ENCODE results near the gene SLC5A2.
A peak's percentile ranks its signal among the peaks of the same experiment; 100 is the strongest.

Gene SLC5A2

GRCh38 chr16:31460582-31461002 lies 22.3 kb upstream of the SLC5A2 start:
- DNase-seq = peak; percentile 26

- peak; percentile 16 for DNase-seq
These were observed 21.6 kb upstream of the SLC5A2 start for GRCh38 chr16:31461201-31461920.

- peak; percentile 24 for DNase-seq
These were observed 20.8 kb upstream of the SLC5A2 start for GRCh38 chr16:31461921-31462804.

GRCh38 chr16:31464348-31464769 lies 18.6 kb upstream of the SLC5A2 start:
- peak; percentile 24 for DNase-seq

- peak; percentile 15 for DNase-seq
These were observed 18.1 kb upstream of the SLC5A2 start for GRCh38 chr16:31464781-31465260.

- DNase-seq = no peak
These were observed 17.0 kb upstream of the SLC5A2 start for GRCh38 chr16:31465788-31466370.

- no peak for DNase-seq
These were observed 16.5 kb upstream of the SLC5A2 start for GRCh38 chr16:31466381-31466841.

GRCh38 chr16:31467151-31467773 lies 15.7 kb upstream of the SLC5A2 start:
- DNase-seq = no peak

GRCh38 chr16:31467858-31468257 lies 15.1 kb upstream of the SLC5A2 start:
- no peak for DNase-seq

- no peak for DNase-seq
These were observed 12.3 kb upstream of the SLC5A2 start for GRCh38 chr16:31470615-31471014.

- no peak for DNase-seq
These were observed 11.6 kb upstream of the SLC5A2 start for GRCh38 chr16:31471241-31471874.

- peak; percentile 93 for DNase-seq
These were observed 10.8 kb upstream of the SLC5A2 start, which contains the start of gene TGFB1I1 for GRCh38 chr16:31471875-31472708. Gene TGFB1I1 (plus strand): TSS chr16:31472152. CDS start chr16:31472189, 37 bp downstream.

- peak; percentile 93 for DNase-seq
These were observed 10.2 kb upstream of the SLC5A2 start for GRCh38 chr16:31472709-31473203.

- no peak for DNase-seq
These were observed 9.5 kb upstream of the SLC5A2 start for GRCh38 chr16:31473264-31473984.

- DNase-seq = peak; percentile 61
These were observed 8.7 kb upstream of the SLC5A2 start for GRCh38 chr16:31474173-31474714.

- DNase-seq = no peak
These were observed 7.9 kb upstream of the SLC5A2 start for GRCh38 chr16:31474773-31475738.

- DNase-seq = no peak
These were observed 7.0 kb upstream of the SLC5A2 start for GRCh38 chr16:31475946-31476302.

GRCh38 chr16:31476303-31477219 lies 6.4 kb upstream of the SLC5A2 start:
- peak; percentile 76 for DNase-seq
